OCI-LY7 (cell line): ENCODE data around the gene CAMK4. TPM values are rescaled to one million over a fixed set of nuclear protein-coding genes. Genes with fewer than 3 reads are reported as not detected.

Experiments used
- BruUV-seq: library from RNA; stranded (reverse); fragments of 400-500 nt; replicated peaks from 2 replicates; lab custom pipeline; 2021; lab: Mats Ljungman, UMichigan
- CTCF ChIA-PET: fragments of 300-600 bp; sonication (Branson Sonifier 250); formaldehyde crosslinking; loops from one replicate; lab custom pipeline; 2022; ENCODE audit warnings: antibody characterized with exemption; ENCODE audit not compliant: unreplicated experiment; lab: Charles Lee
- POLR2A ChIA-PET: fragments of 300-600 bp; sonication (Branson Sonifier 250); formaldehyde crosslinking; loops from one replicate; lab custom pipeline; 2022; ENCODE audit warnings: antibody characterized with exemption; lab: Charles Lee
- DNase-seq: peaks from one replicate; pipeline ENCODE4 v3.0.0-alpha.2; 2015; ENCODE audit warnings: low spot score
- H2AFZ ChIP-seq: fragments of 200-600 bp; sonication (generic), shearing (Covaris generic); 2 replicates; pipeline ENCODE4 v1.6.1; 2014; ENCODE audit warnings: mild to moderate bottlenecking, antibody characterized with exemption, low read length, moderate library complexity
- H3K27ac ChIP-seq: fragments of 200-600 bp; sonication (generic); 2 replicates; pipeline ENCODE4 v1.5.1; 2014; ENCODE audit warnings: mixed run types, low read depth, mild to moderate bottlenecking, moderate library complexity, low read length, inconsistent platforms; ENCODE audit not compliant: poor library complexity, severe bottlenecking
- H3K36me3 ChIP-seq: fragments of 200-600 bp; sonication (generic); 2 replicates; pipeline ENCODE4 v1.6.1; 2014; ENCODE audit warnings: mild to moderate bottlenecking, antibody characterized with exemption, low read length, moderate library complexity, mixed read lengths; ENCODE audit not compliant: insufficient read depth
- H3K4me1 ChIP-seq: fragments of 200-600 bp; sonication (generic); 2 replicates; pipeline ENCODE4 v1.5.1; 2014; ENCODE audit warnings: mild to moderate bottlenecking, low read length; ENCODE audit not compliant: insufficient read depth, poor library complexity, severe bottlenecking
- H3K4me2 ChIP-seq: fragments of 200-600 bp; sonication (generic); 2 replicates; pipeline ENCODE4 v1.6.1; 2014; ENCODE audit warnings: mild to moderate bottlenecking, low read length
- H3K4me3 ChIP-seq: fragments of 200-600 bp; sonication (generic); 2 replicates; pipeline ENCODE4 v1.5.1; 2014; ENCODE audit warnings: mild to moderate bottlenecking, low read depth, low read length; ENCODE audit not compliant: poor library complexity, severe bottlenecking
- H3K79me2 ChIP-seq: fragments of 200-600 bp; sonication (generic); 2 replicates; pipeline ENCODE4 v1.6.1; 2016; ENCODE audit warnings: low read depth, mild to moderate bottlenecking, low read length, moderate library complexity, mixed read lengths; ENCODE audit not compliant: insufficient read depth
- H3K9me2 ChIP-seq: fragments of 200-600 bp; sonication (generic); 2 replicates; pipeline ENCODE4 v1.6.1; 2016; ENCODE audit warnings: mild to moderate bottlenecking, low read length, mixed read lengths; ENCODE audit not compliant: insufficient read depth
- H3K9me3 ChIP-seq: fragments of 200-600 bp; sonication (generic); 2 replicates; pipeline ENCODE4 v1.6.1; 2014; ENCODE audit warnings: mild to moderate bottlenecking, mixed run types, low read length, mixed read lengths
- H4K20me1 ChIP-seq: fragments of 200-600 bp; sonication (generic); 2 replicates; pipeline ENCODE4 v1.6.1; 2014; ENCODE audit warnings: mild to moderate bottlenecking, antibody characterized with exemption, low read length, moderate library complexity, mixed read lengths; ENCODE audit not compliant: insufficient read depth
- CTCF ChIP-seq: fragments of 200-600 bp; sonication (generic); conservative IDR thresholded peaks from 2 replicates; pipeline ENCODE4 v1.5.1; 2014; ENCODE audit warnings: mild to moderate bottlenecking, antibody characterized with exemption, low read length, moderate library complexity, mixed read lengths
- EZH2phosphoT487 ChIP-seq: fragments of 200-600 bp; sonication (generic); IDR thresholded peaks from 2 replicates; pipeline ENCODE4 v1.6.1; 2018; ENCODE audit warnings: low read depth, borderline replicate concordance, mild to moderate bottlenecking, mixed run types, antibody characterized with exemption, low read length, moderate library complexity, mixed read lengths
- intact Hi-C: fragments of 100-400 bp; cut with micrococcal nuclease; formaldehyde crosslinking; loops from one replicate; pipeline ENCODE4 v1.10.0; 2022; ENCODE audit not compliant: unreplicated experiment
- total RNA-seq, 2 experiments: library from RNA; depleted of rRNA in 1 of 2; stranded (reverse); fragments of >200 nt in 1 of 2; shearing (Covaris generic) in 1 of 2; gene quantifications; 2 replicates each; pipeline ENCODE4 v1.2.3, GENCODE V29; 2014 to 2022

CAMK4 gene
- total RNA-seq, 2 experiments from 2014 or later, result 25.4 to 40.2 TPM

GRCh38 chr5:111367115-111367514, 142.9 kb downstream of the CAMK4 start:
- no peaks in the 10 kb centered on the region for H3K79me2 ChIP-seq
- H3K4me2 ChIP-seq, result no peak overlapping the region
- no peak overlapping the region for H2AFZ ChIP-seq
- no peaks in the 10 kb centered on the region for H3K9me2 ChIP-seq
- no peak overlapping the region for H3K4me3 ChIP-seq
- CTCF ChIA-PET, result no interaction called here
- no peaks in the 10 kb centered on the region for H4K20me1 ChIP-seq
- no peaks in the 10 kb centered on the region for H3K36me3 ChIP-seq
- TF ChIP-seq EZH2phosphoT487, result no peak
- no TSS peak for BruUV-seq
- no peak overlapping the region for H3K27ac ChIP-seq
- H3K4me1 ChIP-seq, result no peaks in the 10 kb centered on the region
- no peaks in the 10 kb centered on the region for H3K9me3 ChIP-seq
- intact Hi-C loops, result no loop called here
- POLR2A ChIA-PET, result interaction anchor here (1.1 kb wide), 1 partner anchor 11 kb away, joined by 4 read pairs; no protein-coding TSS in a partner anchor
- DNase-seq, result no peak

DNA sequence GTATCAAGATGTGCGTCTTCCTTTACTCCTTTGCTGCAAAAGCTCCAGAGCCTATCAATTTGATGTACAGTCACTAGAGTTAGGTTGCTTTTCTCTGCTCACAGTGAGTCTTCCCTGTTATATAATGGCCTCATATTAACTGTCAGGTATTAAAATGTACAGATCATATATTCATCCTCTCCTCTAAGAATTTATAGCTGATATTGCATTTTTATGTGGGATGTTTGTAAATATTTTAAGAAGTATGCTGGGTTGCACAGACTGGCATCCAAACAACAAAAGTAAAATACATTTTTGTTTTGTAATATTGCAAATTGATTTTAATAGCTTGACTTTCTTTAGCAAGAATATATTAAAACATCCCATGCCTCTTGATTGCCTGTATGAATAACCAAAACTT, 148.6 kb downstream of the CAMK4 start:
- CTCF ChIA-PET, result no interaction called here

DNA sequence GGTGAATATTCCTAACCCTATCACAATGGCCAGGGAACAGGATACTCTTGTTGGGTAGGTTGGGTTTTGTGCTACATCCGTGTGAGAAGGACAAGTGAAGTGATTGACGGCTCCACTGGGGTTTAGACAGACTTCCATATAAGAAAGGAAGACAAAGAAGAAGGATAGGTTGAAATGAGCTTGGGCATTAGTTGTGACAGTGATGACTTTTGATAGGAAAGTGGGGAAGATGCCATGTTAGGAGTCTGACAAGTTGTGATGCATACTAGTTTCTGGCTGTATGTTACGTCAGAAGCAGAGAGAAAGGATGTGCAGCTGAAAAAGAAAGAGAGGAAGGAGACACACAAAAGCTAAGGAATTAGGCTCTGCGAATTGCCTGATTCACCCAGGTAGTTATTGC, 150.2 kb downstream of the CAMK4 start:
- H4K20me1 ChIP-seq, result no peaks in the 10 kb centered on the region
- POLR2A ChIA-PET, result interaction anchor here (1.4 kb wide), 1 partner anchor 13 kb away, joined by 4 read pairs; no protein-coding TSS in a partner anchor
- no peak overlapping the region for H3K4me2 ChIP-seq
- no peaks in the 10 kb centered on the region for H3K79me2 ChIP-seq
- H3K4me3 ChIP-seq, result no peak overlapping the region
- no peak overlapping the region for H2AFZ ChIP-seq
- H3K36me3 ChIP-seq, result no peaks in the 10 kb centered on the region
- CTCF ChIA-PET, result no interaction called here
- intact Hi-C loops, result no loop called here
- H3K9me2 ChIP-seq, result no peaks in the 10 kb centered on the region
- no peak for DNase-seq
- TF ChIP-seq EZH2phosphoT487 (no peak), CTCF (no peak)
- H3K9me3 ChIP-seq, result no peaks in the 10 kb centered on the region
- H3K4me1 ChIP-seq, result no peaks in the 10 kb centered on the region
- BruUV-seq, result no TSS peak
- no peak overlapping the region for H3K27ac ChIP-seq

More for the DNA sequence above, 148.6 kb downstream of the CAMK4 start:
- intact Hi-C loops, result no loop called here
- no peak overlapping the region for H3K27ac ChIP-seq
- no peaks in the 10 kb centered on the region for H3K9me3 ChIP-seq
- no peak for DNase-seq
- H3K79me2 ChIP-seq, result no peaks in the 10 kb centered on the region
- H4K20me1 ChIP-seq, result no peaks in the 10 kb centered on the region
- no peak for TF ChIP-seq CTCF
- TF ChIP-seq EZH2phosphoT487, result no peak
- H3K36me3 ChIP-seq, result no peaks in the 10 kb centered on the region
- H3K9me2 ChIP-seq, result no peaks in the 10 kb centered on the region
- no peak overlapping the region for H2AFZ ChIP-seq
- H3K4me2 ChIP-seq, result no peak overlapping the region
- POLR2A ChIA-PET, result interaction anchor here (0.6 kb wide), 1 partner anchor 378 kb away, joined by 3 read pairs; no protein-coding TSS in a partner anchor
- no TSS peak for BruUV-seq
- H3K4me1 ChIP-seq, result no peaks in the 10 kb centered on the region
- no peak overlapping the region for H3K4me3 ChIP-seq
